GM21367 (cell line): ENCODE data around the gene MRPS15.

ENCODE experiments used
- ATAC-seq: cut with Tn5 transposase; IDR thresholded peaks from one replicate; pipeline ENCODE4 v1.9.1; 2021; ENCODE audit not compliant: unreplicated experiment

Gene MRPS15

GRCh38 chr1:36463463-36463802, 751 bp downstream of the MRPS15 start:
- no peak for ATAC-seq

GRCh38 chr1:36458910-36459309, 5.3 kb downstream of the MRPS15 start:
- no peak for ATAC-seq

- no peak for ATAC-seq
Observed at GRCh38 chr1:36457691-36458090, 6.5 kb downstream of the MRPS15 start.

DNA sequence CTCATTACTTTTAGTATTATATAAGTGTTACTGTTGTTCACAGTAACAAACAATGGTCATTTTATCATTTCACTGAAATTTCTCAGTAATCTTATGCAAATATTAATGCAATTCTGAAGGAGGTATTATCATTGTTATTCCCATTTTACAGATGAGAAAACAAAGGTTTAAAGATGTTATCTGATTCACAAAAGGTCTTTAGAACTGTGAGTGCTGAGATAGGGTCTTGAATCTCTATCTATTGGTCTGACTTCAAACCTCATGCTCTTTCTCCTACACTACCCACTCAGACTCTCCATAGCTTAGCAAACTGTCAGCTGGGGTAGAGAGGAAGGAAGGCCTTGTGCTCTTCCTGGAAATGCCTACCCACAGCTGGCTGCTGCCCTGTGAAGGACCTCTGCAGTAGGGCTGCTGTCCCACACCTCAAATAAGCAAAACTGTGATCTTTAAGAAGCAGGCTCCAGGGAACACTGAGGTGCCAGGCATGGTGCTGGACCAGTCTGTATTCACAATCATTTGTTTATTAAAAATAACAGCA, 7.7 kb downstream of the MRPS15 start:
- no peak for ATAC-seq

- ATAC-seq: no peak
Observed at GRCh38 chr1:36455386-36455785, 8.8 kb downstream of the MRPS15 start.

DNA sequence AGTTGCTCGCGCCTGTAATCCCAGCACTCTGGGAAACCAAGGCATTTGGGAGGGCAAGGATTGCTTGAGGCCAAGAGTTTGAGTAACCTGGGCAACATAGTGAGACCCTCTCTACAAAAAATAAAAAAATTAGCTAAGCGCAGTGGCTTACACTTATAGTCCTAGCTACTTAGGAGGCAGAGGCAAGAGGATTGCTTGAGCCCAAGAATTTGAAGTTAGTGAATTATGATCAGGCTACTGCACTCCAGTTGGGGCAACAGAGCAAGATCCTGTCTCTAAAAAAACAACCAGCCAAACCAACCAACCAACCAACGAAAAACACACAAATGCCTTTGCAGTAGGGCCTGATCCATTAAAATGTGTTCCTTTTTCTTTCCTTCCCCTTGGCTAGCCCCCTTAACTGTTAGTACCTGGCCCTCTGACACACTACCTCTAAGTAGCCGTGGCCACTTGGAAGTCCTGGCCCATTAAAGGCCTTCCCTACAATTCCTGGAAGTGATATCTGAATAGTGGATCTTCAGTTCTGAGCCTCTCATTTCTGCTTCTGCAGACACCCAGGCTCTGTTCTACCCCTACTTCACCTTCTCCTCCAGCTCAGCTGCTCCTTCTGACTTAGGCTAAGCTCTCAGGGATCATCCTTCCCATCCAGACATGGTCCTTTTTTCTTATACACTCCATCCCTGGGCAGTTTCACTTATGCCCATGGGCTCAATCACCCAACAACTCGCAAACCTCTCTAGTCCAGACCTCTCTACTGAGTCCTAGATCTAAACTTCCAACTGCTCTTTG, 10.4 kb downstream of the MRPS15 start:
- ATAC-seq: no peak

- ATAC-seq: no peak
Observed at GRCh38 chr1:36453051-36453450, 11.1 kb downstream of the MRPS15 start.

- no peak for ATAC-seq
Observed at GRCh38 chr1:36450919-36451305, 13.3 kb downstream of the MRPS15 start.

DNA sequence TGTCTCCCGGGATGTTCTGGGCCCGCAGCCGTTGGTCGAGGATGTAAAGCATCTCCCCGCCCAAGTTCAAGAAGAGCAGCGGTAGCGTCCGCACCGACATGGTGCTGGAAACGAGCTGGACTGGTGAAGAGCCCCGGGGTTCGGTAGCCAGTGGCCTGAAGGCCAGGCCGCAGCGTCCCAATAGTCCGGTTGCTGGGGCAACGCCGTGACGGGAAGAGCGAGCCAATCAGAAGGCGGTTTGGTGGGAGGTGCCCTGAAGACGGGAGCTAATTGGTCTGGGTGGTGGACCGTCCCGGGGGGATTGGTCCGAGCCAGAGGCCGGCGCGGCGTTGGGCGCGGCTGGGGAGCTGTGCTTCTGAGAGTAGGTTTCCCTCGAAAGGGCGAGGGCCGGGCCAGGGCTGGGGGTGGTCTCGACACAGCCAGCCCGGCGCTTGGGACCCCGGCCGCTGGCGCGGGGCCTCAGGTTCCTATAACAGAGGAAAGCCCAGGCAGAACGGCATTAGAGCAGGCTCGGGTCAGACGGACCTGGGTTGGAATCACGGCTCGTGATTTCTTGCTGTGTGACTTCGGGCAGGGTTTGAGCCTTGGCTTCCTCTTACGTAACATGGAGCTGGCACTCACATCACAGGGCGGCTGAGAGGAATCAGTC, 13.8 kb downstream of the MRPS15 start, which contains the start of gene OSCP1:
TSS of gene OSCP1 (minus strand) at position 182 of the 649 bp plus-strand sequence. CDS start at position 100, 82 bp downstream.
- peak; percentile 93 for ATAC-seq

DNA sequence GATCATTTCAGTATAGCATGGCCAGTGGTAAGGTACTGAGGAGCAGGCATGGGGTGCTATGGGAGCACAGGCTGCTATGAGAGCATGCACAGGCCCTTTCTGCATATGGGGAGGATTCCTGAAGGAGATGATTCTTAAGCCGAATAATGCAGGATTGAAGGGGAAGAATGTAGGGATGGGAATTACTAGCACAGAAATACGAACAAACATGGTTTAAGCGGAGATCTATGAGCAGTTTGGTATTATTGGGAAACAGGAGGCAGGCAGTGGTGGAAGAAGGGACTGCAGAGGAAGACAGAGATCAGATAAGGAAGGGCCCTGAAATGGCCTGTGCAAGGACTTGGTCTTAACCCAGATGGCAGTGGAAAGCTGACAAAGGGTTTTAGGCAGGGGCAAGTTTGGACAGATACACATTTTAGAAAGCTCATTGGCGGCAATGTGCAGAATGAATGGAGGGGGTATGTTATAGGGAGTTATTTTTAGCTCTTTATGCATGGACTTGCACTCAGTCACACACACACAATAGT, 15.6 kb downstream of the MRPS15 start:
- ATAC-seq: no peak

DNA sequence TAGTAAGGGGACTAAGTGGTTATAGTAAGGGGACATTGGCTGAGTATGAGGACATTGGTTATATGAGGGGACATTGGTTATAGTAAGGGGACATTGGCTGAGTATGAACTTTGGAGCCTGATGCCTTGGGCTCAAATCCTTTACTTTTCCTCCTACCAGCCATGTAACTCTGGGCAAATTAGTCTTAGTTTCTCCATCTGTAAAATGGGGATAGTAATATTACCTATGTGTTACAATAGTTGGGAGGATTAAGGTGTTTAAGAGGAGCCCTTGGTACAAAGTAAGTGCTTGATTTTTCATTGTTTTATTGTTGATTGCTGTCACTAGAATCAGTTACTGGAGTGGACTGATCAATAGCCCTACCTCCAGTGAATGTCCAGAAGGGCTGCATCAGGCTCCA, 16.7 kb downstream of the MRPS15 start:
- ATAC-seq: no peak

DNA sequence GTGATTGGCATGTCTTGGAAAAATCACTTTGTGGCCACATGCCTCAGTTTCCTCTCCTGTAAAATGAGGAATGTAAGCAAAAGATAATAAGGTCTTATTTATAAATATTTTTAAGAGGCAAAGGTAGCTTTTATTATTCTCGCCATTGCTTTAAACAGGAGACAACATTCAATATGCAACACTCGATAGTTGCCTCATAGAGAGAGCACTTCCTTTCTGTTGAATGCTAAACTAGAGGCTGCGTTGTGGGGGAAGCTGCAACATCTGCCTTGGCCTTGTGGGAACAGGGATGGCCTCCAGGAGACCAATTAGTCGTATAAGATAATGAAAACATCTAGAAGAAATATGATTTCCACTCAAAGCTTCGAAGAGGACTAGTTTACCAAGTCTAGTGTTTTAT, 17.4 kb downstream of the MRPS15 start:
- ATAC-seq: no peak

DNA sequence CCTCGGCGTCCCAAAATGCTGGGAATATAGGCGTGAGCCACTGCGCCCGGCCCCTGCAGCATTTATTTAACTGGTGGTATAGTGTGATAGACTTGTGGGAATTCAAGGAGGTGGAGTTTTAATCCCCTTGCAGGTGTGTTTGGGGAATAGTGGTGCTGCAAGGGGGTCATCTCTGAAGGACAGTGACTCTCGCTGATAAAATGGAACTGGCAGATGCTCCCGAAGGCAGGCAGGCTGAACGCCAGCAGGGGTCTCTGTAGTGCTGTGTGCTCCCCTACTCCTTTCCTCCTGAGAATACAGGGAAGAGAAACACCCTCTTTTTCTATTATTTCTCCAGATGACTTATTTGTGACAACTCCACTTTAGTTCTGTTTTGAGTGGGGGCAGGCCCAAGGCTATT, 17.9 kb downstream of the MRPS15 start:
- no peak for ATAC-seq

DNA sequence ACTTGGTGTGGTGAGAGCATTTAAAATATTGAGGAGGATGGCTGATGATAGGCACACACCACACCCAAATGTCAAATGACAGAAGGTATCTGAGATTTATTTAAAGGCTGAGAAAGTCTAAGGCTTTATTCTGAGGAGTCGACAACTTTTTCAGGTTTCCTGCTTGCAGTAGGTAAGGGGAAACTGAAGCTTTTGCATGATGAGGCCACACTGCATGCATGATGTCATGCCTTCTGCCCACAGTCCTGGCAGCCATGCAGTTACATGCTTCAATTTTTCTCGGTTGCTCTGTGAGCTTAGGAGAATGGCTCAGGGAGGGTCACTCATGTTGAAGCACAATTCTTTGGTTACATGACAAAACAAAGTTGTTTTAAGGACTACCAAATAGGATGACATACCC, 20.9 kb downstream of the MRPS15 start:
- ATAC-seq: no peak

DNA sequence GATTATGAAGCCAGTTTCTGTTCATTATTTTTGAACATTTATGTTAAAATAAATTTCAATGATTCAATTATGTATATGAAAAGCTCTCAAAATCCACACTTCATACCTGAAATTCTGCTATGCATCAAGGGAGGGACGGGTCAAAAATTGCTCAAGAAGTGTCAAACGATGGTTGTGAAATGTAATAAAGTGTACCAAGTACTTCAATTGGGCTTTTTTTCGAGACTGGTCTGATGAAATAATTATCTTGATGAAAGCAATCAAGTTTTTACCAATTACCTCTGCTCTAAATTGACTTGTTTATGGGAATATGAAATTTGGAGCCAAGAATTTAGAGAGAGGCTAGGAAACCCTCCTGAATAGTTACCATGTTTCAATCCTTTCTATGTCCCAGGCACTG, 21.8 kb downstream of the MRPS15 start:
- no peak for ATAC-seq

DNA sequence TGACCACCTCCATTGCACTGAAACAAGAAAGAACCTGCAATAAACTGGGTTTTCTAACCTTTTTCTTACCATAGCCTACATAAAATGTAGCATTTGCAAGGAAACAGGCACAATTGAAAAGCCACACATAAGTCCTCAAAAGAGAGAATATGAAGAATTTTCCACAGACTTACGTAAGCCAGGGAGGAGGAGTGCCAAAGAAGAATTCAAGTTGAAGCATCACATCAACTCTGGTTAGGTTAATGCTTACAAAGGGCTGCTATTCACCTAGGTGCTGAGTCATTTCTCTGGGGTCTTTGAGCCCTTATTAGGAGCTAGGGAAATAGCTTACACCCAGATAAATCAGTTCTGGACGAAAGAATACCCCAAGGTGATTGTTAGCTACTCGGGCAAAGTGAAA, 23.5 kb downstream of the MRPS15 start:
- ATAC-seq: no peak

DNA sequence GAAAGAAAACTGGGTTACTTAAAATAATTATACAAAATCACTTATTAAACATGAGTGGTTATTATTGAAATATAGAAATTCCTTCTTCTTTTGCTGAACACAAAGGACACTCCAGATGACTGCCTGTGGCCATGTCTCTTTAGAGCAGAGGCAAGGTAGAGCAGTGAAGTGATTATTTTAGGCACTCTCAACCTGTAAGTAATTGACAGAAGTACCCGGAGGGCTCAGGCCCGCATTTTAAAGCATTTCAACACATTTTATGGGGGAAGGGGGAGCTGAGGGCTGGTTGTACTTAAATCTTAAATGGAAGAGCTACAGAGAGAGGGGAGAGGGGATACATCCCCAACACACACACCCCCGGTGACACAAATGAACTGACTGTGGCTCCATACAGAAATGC, 24.1 kb downstream of the MRPS15 start:
- no peak for ATAC-seq

DNA sequence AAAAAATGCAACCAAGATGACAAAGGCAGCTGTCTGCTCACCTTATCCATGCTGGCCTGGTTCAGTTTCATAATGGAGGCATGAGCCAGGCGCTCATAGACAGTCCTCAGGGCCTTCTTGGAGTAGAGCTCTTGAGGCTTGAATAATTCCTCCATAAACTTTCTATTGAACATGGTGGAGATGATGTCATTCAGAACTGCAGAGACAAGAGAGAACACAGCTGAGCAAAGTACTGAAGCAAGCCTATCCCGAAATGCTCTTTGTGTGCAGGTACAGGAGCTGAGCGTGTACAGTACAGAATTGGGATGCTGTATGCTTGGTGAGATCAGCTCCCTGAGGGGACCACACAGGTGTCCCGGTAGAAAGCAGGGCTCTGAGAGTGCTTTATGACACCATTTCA, 25.5 kb downstream of the MRPS15 start:
- no peak for ATAC-seq

DNA sequence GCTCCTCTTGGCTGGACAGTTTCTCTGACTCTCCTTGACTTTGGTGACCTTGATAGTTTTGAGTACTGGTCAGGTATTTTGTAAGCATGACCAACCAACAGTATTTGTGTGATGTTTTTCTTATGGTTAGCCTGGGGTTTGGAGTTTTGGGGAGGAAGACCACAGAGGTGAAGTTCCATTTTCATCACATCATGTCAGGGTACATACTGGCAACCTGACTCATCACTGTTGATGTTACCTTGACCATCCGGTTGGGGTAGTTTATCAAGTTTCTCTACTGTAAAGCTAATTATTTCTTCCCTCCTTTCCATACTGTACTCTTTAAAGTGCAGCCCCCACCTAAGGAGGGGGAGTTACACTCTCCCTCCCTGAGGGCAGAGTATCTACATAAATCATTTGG, 27.4 kb downstream of the MRPS15 start:
- ATAC-seq: no peak

DNA sequence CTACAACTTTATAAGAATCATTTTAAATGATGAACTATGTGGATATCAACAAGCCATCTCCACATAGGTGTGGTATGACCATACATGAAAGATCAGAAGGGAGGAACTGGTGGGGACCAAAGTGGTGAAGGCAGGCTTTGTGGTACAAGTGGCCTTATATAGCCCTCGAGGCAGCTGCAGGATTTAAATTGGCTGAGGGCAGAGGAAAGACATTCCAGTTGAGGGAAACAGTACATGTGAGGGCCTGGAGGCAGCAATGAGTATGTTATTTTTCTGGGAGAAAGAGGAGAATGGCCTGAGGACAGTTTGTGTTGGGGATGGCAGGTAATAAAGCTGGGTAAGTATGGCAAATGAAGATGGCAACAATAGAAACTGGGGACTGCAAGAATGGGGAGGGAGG, 31.1 kb downstream of the MRPS15 start:
- no peak for ATAC-seq

DNA sequence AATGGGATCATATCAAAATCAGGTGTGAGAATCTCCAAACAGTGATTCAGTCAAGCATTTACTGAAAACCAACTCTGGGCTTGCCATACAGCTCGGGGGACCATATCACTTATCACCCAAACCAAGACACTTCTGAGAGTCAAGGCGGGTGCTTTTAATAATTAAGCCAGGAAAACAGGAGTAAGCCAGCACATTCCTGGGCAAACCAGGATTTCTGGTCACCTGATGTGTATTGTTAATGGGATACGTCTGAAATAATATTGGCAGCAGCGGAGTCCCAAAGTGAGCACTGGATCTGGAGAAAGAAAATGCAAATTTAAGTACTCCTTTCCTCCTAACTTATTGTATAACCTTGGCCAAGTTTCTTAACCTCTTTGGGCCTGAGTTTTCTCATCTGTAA, 31.6 kb downstream of the MRPS15 start:
- ATAC-seq: no peak

- no peak for ATAC-seq
Observed at GRCh38 chr1:36425791-36426190, 38.4 kb downstream of the MRPS15 start.
